ENCODE measurements around the gene TP53AIP1. TPM values are rescaled to one million over a fixed set of nuclear protein-coding genes. Genes with fewer than 3 reads are reported as not detected.

Gene TP53AIP1
- total RNA-seq, 1 experiment from 2014 or later = not detected

GRCh38 chr11:128916681-128917080 is 26.0 kb downstream of the TP53AIP1 start:
- Histone ChIP-seq H2BK20ac (ENCODE audit: low read depth, low read length, poor library complexity, severe bottlenecking) (no peak overlapping the region), H3K79me1 (ENCODE audit: insufficient read depth, low read depth, low read length, poor library complexity, severe bottlenecking) (no peaks in the 10 kb centered on the region), H3K9ac (ENCODE audit: extremely low read depth, insufficient read length, low read length) (no peak overlapping the region), H3K18ac (ENCODE audit: insufficient read length, low read depth, low read length) (no peak overlapping the region), H4K91ac (ENCODE audit: insufficient read length, low read depth, low read length) (no peak overlapping the region), H3K23ac (ENCODE audit: insufficient read length, low read depth, low read length) (no peak overlapping the region), H3K79me2 (ENCODE audit: insufficient read depth, low read length) (no peaks in the 10 kb centered on the region), H4K8ac (replicated peaks; ENCODE audit: insufficient read length, low read depth, low read length) (no peak overlapping the region), H3K27ac (ENCODE audit: insufficient read length, low read depth, low read length) (no peak overlapping the region), H3K14ac (ENCODE audit: insufficient read depth, low read length) (no peak overlapping the region), H2AK5ac (ENCODE audit: insufficient read length, low read length) (no peak overlapping the region), H4K5ac (ENCODE audit: insufficient read length, low read depth, low read length) (no peak overlapping the region), H3K9me3 (ENCODE audit: control insufficient read depth, low read depth, low read length) (no peaks in the 10 kb centered on the region), H2BK12ac (ENCODE audit: insufficient read length, low read depth, low read length) (no peak overlapping the region), H3K4ac (ENCODE audit: low read depth, low read length) (no peak overlapping the region), H3K4me1 (ENCODE audit: insufficient read depth, low read length) (no peaks in the 10 kb centered on the region), H4K20me1 (ENCODE audit: control insufficient read depth, insufficient read depth, insufficient read length) (no peaks in the 10 kb centered on the region), H3K23me2 (ENCODE audit: insufficient read length, low read depth, low read length, poor library complexity, severe bottlenecking) (no peaks in the 10 kb centered on the region), H2AFZ (ENCODE audit: low read length) (no peak overlapping the region), H2BK5ac (ENCODE audit: insufficient read length, low read length) (no peak overlapping the region), H2BK120ac (ENCODE audit: low read depth, low read length, poor library complexity, severe bottlenecking) (no peak overlapping the region), H2BK15ac (ENCODE audit: low read depth, low read length) (no peak overlapping the region), H3K27me3 (ENCODE audit: insufficient read depth, low read length) (no peaks in the 10 kb centered on the region), H3T11ph (ENCODE audit: low read length) (no peak overlapping the region), H3K56ac (ENCODE audit: insufficient read length, low read depth, low read length) (no peak overlapping the region), H3K4me2 (ENCODE audit: insufficient read depth, insufficient read length, low read length) (no peak overlapping the region)
- DNase-seq = no peak
- Mint-ChIP-seq H3K9me3 (peaks cover 0 to 4% of the 10 kb centered on the region in 2 experiments; a peak in 3 of 5 replicates), H3K27ac (no peak overlapping the region), H3K36me3 (ENCODE audit: insufficient read depth in 1 of 3, low read depth in 3 of 3) (0 out of 7 replicates have a peak, but pooled peaks cover 0 to 1% (median 0%) of the 10 kb centered on the region in 3 experiments), H3K4me1 (peaks cover 0 to 3% of the 10 kb centered on the region in 2 experiments; a peak in 1 of 4 replicates), H3K27me3 (ENCODE audit: low read depth) (peaks cover 66% of the 10 kb centered on the region), H3K4me3 (no peak overlapping the region)
- no peak for TF ChIP-seq CTCF (conservative IDR thresholded peaks at IDR 0.05)
- no CpG with 5 or more reads among the region's 2 CpGs for WGBS (ENCODE audit: extremely low coverage, insufficient read length, low lambda C conversion rate)
